ENCODE measurements around the gene SPACDR. TPM values are rescaled to one million over a fixed set of nuclear protein-coding genes. Genes with fewer than 3 reads are reported as not detected.
A peak's percentile ranks its signal among the peaks of the same experiment; 100 is the strongest.

Gene SPACDR
- total and polyA plus RNA-seq, 9 of the 15 experiments (the other 6 are each of a cell fraction or from before 2014, with no cell fraction given): 0.07 to 0.55 (median 0.14) TPM; not detected in 1

DNA sequence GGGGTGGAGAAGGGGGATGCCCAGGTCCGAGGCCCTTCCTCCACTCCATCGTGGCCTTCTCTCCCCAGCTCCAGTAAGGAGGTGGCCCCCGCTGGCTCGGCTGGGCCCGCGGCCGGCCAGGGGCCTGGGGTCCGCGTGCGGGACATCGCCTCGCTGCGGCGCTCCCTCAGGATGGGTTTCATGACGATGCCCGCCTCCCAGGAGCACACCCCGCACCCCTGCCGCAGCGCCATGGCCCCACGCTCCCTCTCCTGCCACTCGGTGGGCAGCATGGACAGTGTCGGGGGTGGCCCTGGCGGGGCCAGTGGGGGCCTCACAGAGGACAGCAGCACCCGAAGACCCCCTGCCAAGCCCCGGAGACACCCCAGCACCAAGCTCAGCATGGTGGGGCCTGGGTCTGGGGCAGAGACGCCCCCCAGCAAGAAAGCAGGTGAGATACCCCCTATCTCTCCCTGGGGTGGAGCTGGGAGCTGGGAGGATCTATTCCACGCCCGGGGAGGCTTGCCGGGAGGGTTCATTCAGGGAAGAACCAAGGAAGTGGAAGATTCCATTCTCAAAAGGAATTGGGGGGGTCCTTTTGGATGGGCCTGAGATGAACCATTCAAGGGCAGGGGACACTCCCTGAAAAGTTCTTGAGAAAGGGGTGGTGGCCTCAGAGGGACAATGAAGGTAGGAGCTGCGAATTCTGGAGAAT lies 22.8 kb upstream of the SPACDR start (continued):
- peak; percentile 90 for TF ChIP-seq JUND (IDR thresholded peaks at IDR 0.05; ENCODE audit: borderline replicate concordance, low read depth, low read length)
- no peak for TF ChIP-seq JUND (tag; IDR thresholded peaks at IDR 0.05; ENCODE audit: borderline replicate concordance, low read depth, low read length)
- TF ChIP-seq, protein P1, sequence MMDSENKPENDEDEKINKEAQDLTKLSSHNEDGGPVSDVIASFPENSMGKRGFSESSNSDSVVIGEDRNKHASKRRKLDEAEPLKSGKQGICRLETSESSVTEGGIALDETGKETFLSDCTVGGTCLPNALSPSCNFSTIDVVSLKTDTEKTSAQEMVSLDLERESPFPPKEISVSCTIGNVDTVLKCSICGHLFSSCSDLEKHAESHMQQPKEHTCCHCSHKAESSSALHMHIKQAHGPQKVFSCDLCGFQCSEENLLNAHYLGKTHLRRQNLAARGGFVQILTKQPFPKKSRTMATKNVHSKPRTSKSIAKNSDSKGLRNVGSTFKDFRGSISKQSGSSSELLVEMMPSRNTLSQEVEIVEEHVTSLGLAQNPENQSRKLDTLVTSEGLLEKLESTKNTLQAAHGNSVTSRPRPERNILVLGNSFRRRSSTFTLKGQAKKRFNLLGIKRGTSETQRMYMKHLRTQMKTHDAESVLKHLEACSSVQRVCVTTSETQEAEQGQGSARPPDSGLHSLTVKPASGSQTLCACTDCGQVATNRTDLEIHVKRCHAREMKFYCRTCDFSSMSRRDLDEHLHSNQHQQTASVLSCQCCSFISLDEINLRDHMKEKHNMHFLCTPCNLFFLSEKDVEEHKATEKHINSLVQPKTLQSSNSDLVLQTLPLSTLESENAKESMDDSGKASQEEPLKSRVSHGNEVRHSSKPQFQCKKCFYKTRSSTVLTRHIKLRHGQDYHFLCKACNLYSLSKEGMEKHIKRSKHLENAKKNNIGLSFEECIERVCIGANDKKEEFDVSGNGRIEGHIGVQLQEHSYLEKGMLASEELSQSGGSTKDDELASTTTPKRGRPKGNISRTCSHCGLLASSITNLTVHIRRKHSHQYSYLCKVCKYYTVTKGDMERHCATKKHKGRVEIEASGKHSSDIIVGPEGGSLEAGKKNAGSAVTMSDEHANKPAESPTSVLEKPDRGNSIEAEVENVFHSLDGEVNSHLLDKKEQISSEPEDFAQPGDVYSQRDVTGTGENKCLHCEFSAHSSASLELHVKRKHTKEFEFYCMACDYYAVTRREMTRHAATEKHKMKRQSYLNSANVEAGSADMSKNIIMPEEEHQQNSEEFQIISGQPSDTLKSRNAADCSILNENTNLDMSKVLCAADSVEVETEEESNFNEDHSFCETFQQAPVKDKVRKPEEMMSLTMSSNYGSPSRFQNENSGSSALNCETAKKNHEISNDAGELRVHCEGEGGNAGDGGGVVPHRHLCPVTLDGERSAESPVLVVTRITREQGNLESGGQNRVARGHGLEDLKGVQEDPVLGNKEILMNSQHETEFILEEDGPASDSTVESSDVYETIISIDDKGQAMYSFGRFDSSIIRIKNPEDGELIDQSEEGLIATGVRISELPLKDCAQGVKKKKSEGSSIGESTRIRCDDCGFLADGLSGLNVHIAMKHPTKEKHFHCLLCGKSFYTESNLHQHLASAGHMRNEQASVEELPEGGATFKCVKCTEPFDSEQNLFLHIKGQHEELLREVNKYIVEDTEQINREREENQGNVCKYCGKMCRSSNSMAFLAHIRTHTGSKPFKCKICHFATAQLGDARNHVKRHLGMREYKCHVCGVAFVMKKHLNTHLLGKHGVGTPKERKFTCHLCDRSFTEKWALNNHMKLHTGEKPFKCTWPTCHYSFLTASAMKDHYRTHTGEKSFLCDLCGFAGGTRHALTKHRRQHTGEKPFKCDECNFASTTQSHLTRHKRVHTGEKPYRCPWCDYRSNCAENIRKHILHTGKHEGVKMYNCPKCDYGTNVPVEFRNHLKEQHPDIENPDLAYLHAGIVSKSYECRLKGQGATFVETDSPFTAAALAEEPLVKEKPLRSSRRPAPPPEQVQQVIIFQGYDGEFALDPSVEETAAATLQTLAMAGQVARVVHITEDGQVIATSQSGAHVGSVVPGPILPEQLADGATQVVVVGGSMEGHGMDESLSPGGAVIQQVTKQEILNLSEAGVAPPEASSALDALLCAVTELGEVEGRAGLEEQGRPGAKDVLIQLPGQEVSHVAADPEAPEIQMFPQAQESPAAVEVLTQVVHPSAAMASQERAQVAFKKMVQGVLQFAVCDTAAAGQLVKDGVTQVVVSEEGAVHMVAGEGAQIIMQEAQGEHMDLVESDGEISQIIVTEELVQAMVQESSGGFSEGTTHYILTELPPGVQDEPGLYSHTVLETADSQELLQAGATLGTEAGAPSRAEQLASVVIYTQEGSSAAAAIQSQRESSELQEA (IDR thresholded peaks at IDR 0.05; ENCODE audit: low read depth): peak; percentile 81
- TF ChIP-seq, protein P2, sequence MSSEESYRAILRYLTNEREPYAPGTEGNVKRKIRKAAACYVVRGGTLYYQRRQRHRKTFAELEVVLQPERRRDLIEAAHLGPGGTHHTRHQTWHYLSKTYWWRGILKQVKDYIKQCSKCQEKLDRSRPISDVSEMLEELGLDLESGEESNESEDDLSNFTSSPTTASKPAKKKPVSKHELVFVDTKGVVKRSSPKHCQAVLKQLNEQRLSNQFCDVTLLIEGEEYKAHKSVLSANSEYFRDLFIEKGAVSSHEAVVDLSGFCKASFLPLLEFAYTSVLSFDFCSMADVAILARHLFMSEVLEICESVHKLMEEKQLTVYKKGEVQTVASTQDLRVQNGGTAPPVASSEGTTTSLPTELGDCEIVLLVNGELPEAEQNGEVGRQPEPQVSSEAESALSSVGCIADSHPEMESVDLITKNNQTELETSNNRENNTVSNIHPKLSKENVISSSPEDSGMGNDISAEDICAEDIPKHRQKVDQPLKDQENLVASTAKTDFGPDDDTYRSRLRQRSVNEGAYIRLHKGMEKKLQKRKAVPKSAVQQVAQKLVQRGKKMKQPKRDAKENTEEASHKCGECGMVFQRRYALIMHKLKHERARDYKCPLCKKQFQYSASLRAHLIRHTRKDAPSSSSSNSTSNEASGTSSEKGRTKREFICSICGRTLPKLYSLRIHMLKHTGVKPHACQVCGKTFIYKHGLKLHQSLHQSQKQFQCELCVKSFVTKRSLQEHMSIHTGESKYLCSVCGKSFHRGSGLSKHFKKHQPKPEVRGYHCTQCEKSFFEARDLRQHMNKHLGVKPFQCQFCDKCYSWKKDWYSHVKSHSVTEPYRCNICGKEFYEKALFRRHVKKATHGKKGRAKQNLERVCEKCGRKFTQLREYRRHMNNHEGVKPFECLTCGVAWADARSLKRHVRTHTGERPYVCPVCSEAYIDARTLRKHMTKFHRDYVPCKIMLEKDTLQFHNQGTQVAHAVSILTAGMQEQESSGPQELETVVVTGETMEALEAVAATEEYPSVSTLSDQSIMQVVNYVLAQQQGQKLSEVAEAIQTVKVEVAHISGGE (CRISPR knock-in tag; IDR thresholded peaks at IDR 0.05): peak in 2 of 3 experiments; percentile 20 to 86; a peak in 3 of 6 replicates
- TF ChIP-seq, protein P3, sequence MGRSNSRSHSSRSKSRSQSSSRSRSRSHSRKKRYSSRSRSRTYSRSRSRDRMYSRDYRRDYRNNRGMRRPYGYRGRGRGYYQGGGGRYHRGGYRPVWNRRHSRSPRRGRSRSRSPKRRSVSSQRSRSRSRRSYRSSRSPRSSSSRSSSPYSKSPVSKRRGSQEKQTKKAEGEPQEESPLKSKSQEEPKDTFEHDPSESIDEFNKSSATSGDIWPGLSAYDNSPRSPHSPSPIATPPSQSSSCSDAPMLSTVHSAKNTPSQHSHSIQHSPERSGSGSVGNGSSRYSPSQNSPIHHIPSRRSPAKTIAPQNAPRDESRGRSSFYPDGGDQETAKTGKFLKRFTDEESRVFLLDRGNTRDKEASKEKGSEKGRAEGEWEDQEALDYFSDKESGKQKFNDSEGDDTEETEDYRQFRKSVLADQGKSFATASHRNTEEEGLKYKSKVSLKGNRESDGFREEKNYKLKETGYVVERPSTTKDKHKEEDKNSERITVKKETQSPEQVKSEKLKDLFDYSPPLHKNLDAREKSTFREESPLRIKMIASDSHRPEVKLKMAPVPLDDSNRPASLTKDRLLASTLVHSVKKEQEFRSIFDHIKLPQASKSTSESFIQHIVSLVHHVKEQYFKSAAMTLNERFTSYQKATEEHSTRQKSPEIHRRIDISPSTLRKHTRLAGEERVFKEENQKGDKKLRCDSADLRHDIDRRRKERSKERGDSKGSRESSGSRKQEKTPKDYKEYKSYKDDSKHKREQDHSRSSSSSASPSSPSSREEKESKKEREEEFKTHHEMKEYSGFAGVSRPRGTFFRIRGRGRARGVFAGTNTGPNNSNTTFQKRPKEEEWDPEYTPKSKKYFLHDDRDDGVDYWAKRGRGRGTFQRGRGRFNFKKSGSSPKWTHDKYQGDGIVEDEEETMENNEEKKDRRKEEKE (IDR thresholded peaks at IDR 0.05; ENCODE audit: borderline replicate concordance in 1 of 2, control insufficient read depth in 1 of 2, low read depth in 2 of 2, low read length in 1 of 2): peak in 1 of 2 experiments; percentile 84; a peak in 2 of 4 replicates
- TF ChIP-seq FOXK2 (conservative IDR thresholded peaks at IDR 0.05 in 1 of 2, IDR thresholded peaks at IDR 0.05 in 1 of 2; ENCODE audit: low read depth in 2 of 2): peak in 1 of 2 experiments; percentile 98; a peak in 2 of 4 replicates
- no peak for TF ChIP-seq SMAD1 (IDR thresholded peaks at IDR 0.05; ENCODE audit: low read depth, low read length, partially characterized antibody)

Measured in K562 (cell line).